ENCODE measurements around the gene CPNE8.

The CPNE8 gene

DNA sequence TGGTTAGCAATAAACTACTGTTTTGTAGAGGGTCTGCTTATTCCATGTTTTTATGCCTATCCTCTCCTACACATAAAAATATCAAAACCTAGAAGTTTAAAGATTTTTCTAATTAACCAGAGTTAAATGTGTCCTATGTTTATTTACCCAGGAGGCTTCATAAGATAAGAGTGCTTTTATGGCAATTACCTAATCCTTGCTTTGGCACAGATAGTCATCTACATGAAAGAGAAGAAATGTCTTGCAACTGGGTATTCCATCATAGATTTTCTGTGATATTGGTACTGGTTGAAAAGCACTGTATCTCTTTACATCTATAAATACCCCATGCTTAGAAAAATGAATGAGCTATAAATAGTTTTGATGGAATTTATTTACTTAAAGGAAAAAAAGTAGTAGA is 277.1 kb downstream of the CPNE8 start:
- Histone ChIP-seq H3K27ac (no peak overlapping the region), H3K4me1 (no peaks in the 10 kb centered on the region), H3K27me3 (no peaks in the 10 kb centered on the region), H3K9ac (no peak overlapping the region), H4K20me1 (no peaks in the 10 kb centered on the region), H3K4me2 (no peak overlapping the region), H3K36me3 (no peaks in the 10 kb centered on the region), H3K9me3 (no peaks in the 10 kb centered on the region), H3K4me3 (no peak overlapping the region)
- no peak for TF ChIP-seq Cebpa-rat (IDR thresholded peaks at IDR 0.05)

DNA sequence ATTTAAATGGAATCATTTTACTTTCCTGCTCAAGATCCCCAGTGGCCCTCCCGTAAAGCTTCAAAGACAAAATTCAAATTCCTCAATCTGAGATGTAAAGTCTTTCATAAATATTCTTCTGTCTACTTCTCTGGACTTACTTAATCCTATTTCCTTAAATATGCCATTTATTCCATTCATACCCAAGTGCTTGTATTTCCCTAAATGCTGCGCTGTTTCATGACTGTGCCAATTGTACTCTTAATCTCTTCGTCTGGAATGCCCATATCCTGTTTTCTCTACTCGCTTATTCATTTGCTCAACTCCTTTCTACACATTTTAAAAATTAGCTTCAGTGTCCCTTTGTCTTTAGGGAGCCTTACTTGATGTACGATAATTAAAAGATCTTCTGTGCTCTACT is 280.1 kb downstream of the CPNE8 start:
- H3K4me1 ChIP-seq, result no peaks in the 10 kb centered on the region
- no peaks in the 10 kb centered on the region for H4K20me1 ChIP-seq
- H3K9ac ChIP-seq, result no peak overlapping the region
- no peaks in the 10 kb centered on the region for H3K27me3 ChIP-seq
- no peak for TF ChIP-seq Cebpa-rat (IDR thresholded peaks at IDR 0.05)
- no peaks in the 10 kb centered on the region for H3K36me3 ChIP-seq
- H3K4me3 ChIP-seq, result no peak overlapping the region
- H3K4me2 ChIP-seq, result no peak overlapping the region
- H3K9me3 ChIP-seq, result no peaks in the 10 kb centered on the region
- H3K27ac ChIP-seq, result no peak overlapping the region

DNA sequence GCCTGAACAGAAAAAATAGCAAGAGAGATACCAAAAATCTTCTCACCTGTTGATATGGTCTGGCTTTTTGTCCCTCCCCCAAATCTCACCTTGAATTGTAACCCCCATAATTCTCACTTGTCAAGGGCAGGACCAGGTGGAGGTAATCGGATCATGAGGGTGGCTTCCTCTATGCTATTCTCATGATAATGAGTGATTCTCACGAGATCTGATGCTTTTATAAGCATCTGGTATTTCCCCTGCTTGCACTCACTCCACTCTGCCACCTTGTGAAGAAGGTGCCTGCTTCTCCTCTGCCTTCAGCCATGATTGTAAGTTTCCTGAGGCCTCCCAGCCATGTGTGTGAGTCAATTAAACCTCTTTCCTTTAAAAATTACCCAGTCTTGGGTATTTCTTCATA is 291.2 kb downstream of the CPNE8 start:
- Histone ChIP-seq H3K27me3 (no peaks in the 10 kb centered on the region), H3K4me1 (no peaks in the 10 kb centered on the region), H3K4me2 (no peak overlapping the region), H3K9me3 (no peaks in the 10 kb centered on the region), H3K27ac (no peak overlapping the region), H4K20me1 (no peaks in the 10 kb centered on the region), H3K9ac (no peak overlapping the region), H3K36me3 (no peaks in the 10 kb centered on the region), H3K4me3 (no peak overlapping the region)
- no peak for TF ChIP-seq Cebpa-rat (IDR thresholded peaks at IDR 0.05)

DNA sequence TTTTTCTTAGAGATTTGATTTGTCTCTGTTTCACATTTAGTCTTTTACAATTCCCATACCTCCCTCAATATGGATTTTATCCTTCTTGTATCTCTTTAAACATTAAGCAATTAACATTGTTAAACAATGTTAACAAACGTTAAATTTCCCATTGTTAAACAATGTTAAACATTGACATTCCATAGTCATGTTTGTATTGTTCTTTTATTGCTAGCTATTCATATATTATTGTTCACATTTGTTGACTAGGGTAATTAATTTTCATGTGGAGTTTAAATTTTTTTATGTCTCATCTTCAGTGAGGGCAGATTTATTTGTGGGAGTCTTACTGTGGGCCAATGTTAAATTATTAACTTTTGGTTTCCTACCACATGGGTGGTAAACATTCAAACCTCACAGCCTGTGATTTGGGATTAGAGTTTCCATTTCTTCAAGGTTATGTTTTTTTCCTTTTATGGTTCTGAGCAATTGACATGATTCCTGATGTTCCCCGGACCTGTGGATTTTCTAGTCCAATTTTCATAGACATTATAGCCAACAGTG is 294.5 kb downstream of the CPNE8 start:
- no peaks in the 10 kb centered on the region for H3K9me3 ChIP-seq
- H3K4me3 ChIP-seq, result no peak overlapping the region
- H3K9ac ChIP-seq, result no peak overlapping the region
- H4K20me1 ChIP-seq, result no peaks in the 10 kb centered on the region
- TF ChIP-seq Cebpa-rat (IDR thresholded peaks at IDR 0.05), result no peak
- H3K4me2 ChIP-seq, result no peak overlapping the region
- no peaks in the 10 kb centered on the region for H3K36me3 ChIP-seq
- H3K27ac ChIP-seq, result no peak overlapping the region
- no peaks in the 10 kb centered on the region for H3K27me3 ChIP-seq
- H3K4me1 ChIP-seq, result no peaks in the 10 kb centered on the region

DNA sequence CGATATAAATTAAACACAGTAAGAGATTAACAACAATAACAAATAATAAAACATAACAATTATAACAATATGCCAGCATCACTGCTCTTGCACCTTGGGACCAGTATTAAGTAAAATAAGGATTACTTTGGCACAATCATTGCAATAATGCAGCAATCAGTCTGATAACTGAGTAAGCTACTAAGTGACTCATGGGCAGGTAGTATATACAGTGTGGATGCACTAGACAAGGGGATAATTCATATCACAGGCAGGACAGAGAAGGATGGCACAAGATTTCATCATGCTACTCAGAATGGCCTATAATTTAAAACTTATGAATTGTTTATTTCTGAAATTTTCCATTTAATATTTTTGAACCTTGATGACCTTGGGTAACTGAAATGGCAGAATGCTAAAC is 298.1 kb downstream of the CPNE8 start:
- Histone ChIP-seq H3K36me3 (no peaks in the 10 kb centered on the region), H3K9ac (no peak overlapping the region), H3K27me3 (no peaks in the 10 kb centered on the region), H4K20me1 (no peaks in the 10 kb centered on the region), H3K4me2 (no peak overlapping the region), H3K4me1 (no peaks in the 10 kb centered on the region), H3K9me3 (no peaks in the 10 kb centered on the region), H3K27ac (no peak overlapping the region), H3K4me3 (no peak overlapping the region)
- no peak for TF ChIP-seq Cebpa-rat (IDR thresholded peaks at IDR 0.05)
